Mammary epithelial cell (primary cell): ENCODE data around the gene SLC25A39.

Experiments used
- EZH2 ChIP-seq: IDR thresholded peaks from 2 replicates; pipeline ENCODE4 v1.6.1; 2012; ENCODE audit warnings: low read length, inconsistent platforms, borderline replicate concordance
- TF ChIP-seq, protein P1 (sequence below), 2 donors: IDR thresholded peaks in 1 of 2; conservative IDR thresholded peaks in 1 of 2; 2 replicates each; pipeline ENCODE4 v1.5.1; 2011 to 2012; ENCODE audit warnings: inconsistent platforms in 2 of 2, low read length in 2 of 2, mild to moderate bottlenecking in 2 of 2, control low read depth in 1 of 2, low read depth in 1 of 2; ENCODE audit not compliant: insufficient read depth in 1 of 2; ENCODE audit errors: extremely low read depth in 1 of 2

DNA sequence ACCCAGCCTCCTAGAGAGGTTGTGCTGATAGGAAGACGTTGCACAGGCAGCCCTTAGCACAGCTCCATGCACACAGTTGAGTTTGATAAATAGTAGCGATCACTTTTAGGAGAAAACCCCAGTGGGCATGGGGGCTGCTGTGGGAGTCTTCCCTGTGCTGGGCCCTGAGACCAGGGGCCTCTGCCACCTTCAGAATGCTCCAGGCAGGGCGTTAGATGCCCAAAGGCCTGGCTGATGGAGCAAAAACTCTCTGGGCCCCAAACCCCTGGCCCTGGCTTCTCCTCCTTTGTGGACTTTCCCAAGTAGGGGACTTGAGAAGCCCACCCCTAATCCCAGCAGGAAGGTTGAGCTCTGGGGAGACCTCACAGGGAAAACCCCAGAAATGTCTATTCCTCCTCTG lies 42.4 kb downstream of the SLC25A39 start:
- TF ChIP-seq, protein P1, sequence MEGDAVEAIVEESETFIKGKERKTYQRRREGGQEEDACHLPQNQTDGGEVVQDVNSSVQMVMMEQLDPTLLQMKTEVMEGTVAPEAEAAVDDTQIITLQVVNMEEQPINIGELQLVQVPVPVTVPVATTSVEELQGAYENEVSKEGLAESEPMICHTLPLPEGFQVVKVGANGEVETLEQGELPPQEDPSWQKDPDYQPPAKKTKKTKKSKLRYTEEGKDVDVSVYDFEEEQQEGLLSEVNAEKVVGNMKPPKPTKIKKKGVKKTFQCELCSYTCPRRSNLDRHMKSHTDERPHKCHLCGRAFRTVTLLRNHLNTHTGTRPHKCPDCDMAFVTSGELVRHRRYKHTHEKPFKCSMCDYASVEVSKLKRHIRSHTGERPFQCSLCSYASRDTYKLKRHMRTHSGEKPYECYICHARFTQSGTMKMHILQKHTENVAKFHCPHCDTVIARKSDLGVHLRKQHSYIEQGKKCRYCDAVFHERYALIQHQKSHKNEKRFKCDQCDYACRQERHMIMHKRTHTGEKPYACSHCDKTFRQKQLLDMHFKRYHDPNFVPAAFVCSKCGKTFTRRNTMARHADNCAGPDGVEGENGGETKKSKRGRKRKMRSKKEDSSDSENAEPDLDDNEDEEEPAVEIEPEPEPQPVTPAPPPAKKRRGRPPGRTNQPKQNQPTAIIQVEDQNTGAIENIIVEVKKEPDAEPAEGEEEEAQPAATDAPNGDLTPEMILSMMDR (conservative IDR thresholded peaks at IDR 0.05 in 1 of 2, IDR thresholded peaks at IDR 0.05 in 1 of 2; ENCODE audit: extremely low read depth in 1 of 2, insufficient read depth in 1 of 2, low read depth in 1 of 2, low read length in 2 of 2) = no peak
- TF ChIP-seq EZH2 = no peak
